ENCODE measurements around the gene CFAP210. TPM values are rescaled to one million over a fixed set of nuclear protein-coding genes. Genes with fewer than 3 reads are reported as not detected.

Gene CFAP210
- total and polyA plus RNA-seq, 2 experiments from 2014 or later: 0.30 TPM; not detected in 1

- peaks cover 4% of the 10 kb centered on the region for H3K4me1 ChIP-seq (ENCODE audit: insufficient read depth)
- peak overlapping the region; percentile 24 for H3K27ac ChIP-seq
- WGBS (ENCODE audit: low lambda C conversion rate, missing lambda C conversion rate): 95% methylated on average over 1 of the region's 1 CpG
- H3K27me3 ChIP-seq: no peaks in the 10 kb centered on the region
- TF ChIP-seq EZH2phosphoT487 (IDR thresholded peaks at IDR 0.05; ENCODE audit: low read depth, severe bottlenecking, unreplicated experiment): no peak
- no peaks in the 10 kb centered on the region for H4K20me1 ChIP-seq (ENCODE audit: insufficient read depth, poor library complexity, severe bottlenecking)
- H3K9me3 ChIP-seq (ENCODE audit: low read depth): no peaks in the 10 kb centered on the region
- no peaks in the 10 kb centered on the region for H3K36me3 ChIP-seq (replicated peaks; ENCODE audit: insufficient read depth, low read depth)
- H2AFZ ChIP-seq: no peak overlapping the region
- no peak overlapping the region for H3K4me3 ChIP-seq
- no peak overlapping the region for H3K4me2 ChIP-seq
- no peaks in the 10 kb centered on the region for H3K79me2 ChIP-seq
- no peak for DNase-seq (ENCODE audit: low spot score)
- H3K9me2 ChIP-seq (replicated peaks; ENCODE audit: insufficient read depth): no peaks in the 10 kb centered on the region
These were observed 15.1 kb upstream of the CFAP210 start for GRCh38 chr2:169709331-169709730.

GRCh38 chr2:169707626-169708025 lies 13.4 kb upstream of the CFAP210 start:
- WGBS (ENCODE audit: low lambda C conversion rate, missing lambda C conversion rate): 91% methylated on average over 2 of the region's 2 CpGs
- TF ChIP-seq EZH2 (IDR thresholded peaks at IDR 0.05; ENCODE audit: borderline replicate concordance): no peak
- H3K9me2 ChIP-seq (replicated peaks; ENCODE audit: insufficient read depth): no peaks in the 10 kb centered on the region
- no peaks in the 10 kb centered on the region for H3K9me3 ChIP-seq (ENCODE audit: low read depth)
- no peak overlapping the region for H2AFZ ChIP-seq
- H3K27me3 ChIP-seq: no peaks in the 10 kb centered on the region
- no peaks in the 10 kb centered on the region for H3K36me3 ChIP-seq (replicated peaks; ENCODE audit: insufficient read depth, low read depth)
- H4K20me1 ChIP-seq (ENCODE audit: insufficient read depth, poor library complexity, severe bottlenecking): no peaks in the 10 kb centered on the region
- H3K27ac ChIP-seq: no peak overlapping the region
- DNase-seq (ENCODE audit: low spot score): no peak
- no peak overlapping the region for H3K4me3 ChIP-seq
- peaks cover 4% of the 10 kb centered on the region for H3K4me1 ChIP-seq (ENCODE audit: insufficient read depth)
- no peak overlapping the region for H3K4me2 ChIP-seq
- H3K79me2 ChIP-seq: no peaks in the 10 kb centered on the region

GRCh38 chr2:169705927-169706326 lies 11.7 kb upstream of the CFAP210 start:
- H3K27ac ChIP-seq: no peak overlapping the region
- no peak overlapping the region for H3K4me2 ChIP-seq
- H3K9me2 ChIP-seq (replicated peaks; ENCODE audit: insufficient read depth): no peaks in the 10 kb centered on the region
- H3K79me2 ChIP-seq: no peaks in the 10 kb centered on the region
- no peaks in the 10 kb centered on the region for H3K4me1 ChIP-seq (ENCODE audit: insufficient read depth)
- TF ChIP-seq CTCF (IDR thresholded peaks at IDR 0.05; ENCODE audit: poor library complexity) (no peak), EZH2phosphoT487 (IDR thresholded peaks at IDR 0.05; ENCODE audit: low read depth, severe bottlenecking, unreplicated experiment) (no peak), EZH2 (IDR thresholded peaks at IDR 0.05; ENCODE audit: borderline replicate concordance) (no peak)
- H3K9me3 ChIP-seq (ENCODE audit: low read depth): no peaks in the 10 kb centered on the region
- no peak overlapping the region for H2AFZ ChIP-seq
- no peaks in the 10 kb centered on the region for H3K36me3 ChIP-seq (replicated peaks; ENCODE audit: insufficient read depth, low read depth)
- no peaks in the 10 kb centered on the region for H3K27me3 ChIP-seq
- 68% methylated on average over 2 of the region's 2 CpGs for WGBS (ENCODE audit: low lambda C conversion rate, missing lambda C conversion rate)
- no peak for DNase-seq (ENCODE audit: low spot score)
- H3K4me3 ChIP-seq: no peak overlapping the region
- H4K20me1 ChIP-seq (ENCODE audit: insufficient read depth, poor library complexity, severe bottlenecking): no peaks in the 10 kb centered on the region

- WGBS (ENCODE audit: low lambda C conversion rate, missing lambda C conversion rate): 96% methylated on average over 1 of the region's 1 CpG
These were observed 10.0 kb upstream of the CFAP210 start for GRCh38 chr2:169704160-169704708.

More at GRCh38 chr2:169704160-169704708, 10.0 kb upstream of the CFAP210 start:
- H2AFZ ChIP-seq: no peak overlapping the region
- H3K9me2 ChIP-seq (replicated peaks; ENCODE audit: insufficient read depth): no peaks in the 10 kb centered on the region
- H3K9me3 ChIP-seq (ENCODE audit: low read depth): no peaks in the 10 kb centered on the region
- TF ChIP-seq EZH2 (IDR thresholded peaks at IDR 0.05; ENCODE audit: borderline replicate concordance): no peak
- TF ChIP-seq EZH2phosphoT487 (IDR thresholded peaks at IDR 0.05; ENCODE audit: low read depth, severe bottlenecking, unreplicated experiment): no peak
- TF ChIP-seq CTCF (IDR thresholded peaks at IDR 0.05; ENCODE audit: poor library complexity): no peak
- no peaks in the 10 kb centered on the region for H3K36me3 ChIP-seq (replicated peaks; ENCODE audit: insufficient read depth, low read depth)
- DNase-seq (ENCODE audit: low spot score): no peak
- peaks cover 2% of the 10 kb centered on the region for H3K79me2 ChIP-seq
- H3K4me2 ChIP-seq: no peak overlapping the region
- no peaks in the 10 kb centered on the region for H3K27me3 ChIP-seq
- H4K20me1 ChIP-seq (ENCODE audit: insufficient read depth, poor library complexity, severe bottlenecking): no peaks in the 10 kb centered on the region
- H3K27ac ChIP-seq: peak overlapping the region; percentile 26
- no peak overlapping the region for H3K4me3 ChIP-seq
- H3K4me1 ChIP-seq (ENCODE audit: insufficient read depth): no peaks in the 10 kb centered on the region
